Keratinocyte (primary cell): ENCODE results near the gene TAS2R39.

ENCODE experiments used
- EZH2 ChIP-seq: IDR thresholded peaks from one replicate; pipeline ENCODE4 v1.6.1; 2012; ENCODE audit warnings: inconsistent platforms, mild to moderate bottlenecking, low read length, moderate library complexity
- TF ChIP-seq, protein P1 (sequence below), 3 experiments: IDR thresholded peaks in 1 of 3; conservative IDR thresholded peaks in 1 of 3; optimal IDR thresholded peaks in 1 of 3; 2 replicates in 2 of 3; 3 replicates in 1 of 3; pipeline versions ENCODE3 to v1.5.1; 2011; ENCODE audit warnings: low read length in 3 of 3, mild to moderate bottlenecking in 3 of 3, moderate library complexity in 2 of 3, control low read depth in 1 of 3, inconsistent platforms in 1 of 3; ENCODE audit not compliant: insufficient read depth in 2 of 3; ENCODE audit errors: extremely low read depth in 1 of 3

GRCh38 chr7:143227806-143228205 lies 44.6 kb downstream of the TAS2R39 start:
- TF ChIP-seq, protein P1, sequence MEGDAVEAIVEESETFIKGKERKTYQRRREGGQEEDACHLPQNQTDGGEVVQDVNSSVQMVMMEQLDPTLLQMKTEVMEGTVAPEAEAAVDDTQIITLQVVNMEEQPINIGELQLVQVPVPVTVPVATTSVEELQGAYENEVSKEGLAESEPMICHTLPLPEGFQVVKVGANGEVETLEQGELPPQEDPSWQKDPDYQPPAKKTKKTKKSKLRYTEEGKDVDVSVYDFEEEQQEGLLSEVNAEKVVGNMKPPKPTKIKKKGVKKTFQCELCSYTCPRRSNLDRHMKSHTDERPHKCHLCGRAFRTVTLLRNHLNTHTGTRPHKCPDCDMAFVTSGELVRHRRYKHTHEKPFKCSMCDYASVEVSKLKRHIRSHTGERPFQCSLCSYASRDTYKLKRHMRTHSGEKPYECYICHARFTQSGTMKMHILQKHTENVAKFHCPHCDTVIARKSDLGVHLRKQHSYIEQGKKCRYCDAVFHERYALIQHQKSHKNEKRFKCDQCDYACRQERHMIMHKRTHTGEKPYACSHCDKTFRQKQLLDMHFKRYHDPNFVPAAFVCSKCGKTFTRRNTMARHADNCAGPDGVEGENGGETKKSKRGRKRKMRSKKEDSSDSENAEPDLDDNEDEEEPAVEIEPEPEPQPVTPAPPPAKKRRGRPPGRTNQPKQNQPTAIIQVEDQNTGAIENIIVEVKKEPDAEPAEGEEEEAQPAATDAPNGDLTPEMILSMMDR (optimal IDR thresholded peaks at IDR 0.05 in 1 of 3, IDR thresholded peaks at IDR 0.05 in 1 of 3, conservative IDR thresholded peaks at IDR 0.05 in 1 of 3; ENCODE audit: extremely low read depth in 1 of 3, insufficient read depth in 2 of 3, low read length in 3 of 3): no peak
- no peak for TF ChIP-seq EZH2
